22Rv1 (cell line): ENCODE measurements around the gene RBM12.

Experiments used
- CTCF ChIP-seq: fragments of 450-650 bp; IDR thresholded peaks from 2 replicates; pipeline ENCODE4 v1.5.1; 2017; ENCODE audit warnings: mild to moderate bottlenecking
- ZFX ChIP-seq: fragments of 450-650 bp; IDR thresholded peaks from 2 replicates; pipeline ENCODE4 v1.6.1; 2017; ENCODE audit warnings: antibody characterized with exemption, borderline replicate concordance

DNA sequence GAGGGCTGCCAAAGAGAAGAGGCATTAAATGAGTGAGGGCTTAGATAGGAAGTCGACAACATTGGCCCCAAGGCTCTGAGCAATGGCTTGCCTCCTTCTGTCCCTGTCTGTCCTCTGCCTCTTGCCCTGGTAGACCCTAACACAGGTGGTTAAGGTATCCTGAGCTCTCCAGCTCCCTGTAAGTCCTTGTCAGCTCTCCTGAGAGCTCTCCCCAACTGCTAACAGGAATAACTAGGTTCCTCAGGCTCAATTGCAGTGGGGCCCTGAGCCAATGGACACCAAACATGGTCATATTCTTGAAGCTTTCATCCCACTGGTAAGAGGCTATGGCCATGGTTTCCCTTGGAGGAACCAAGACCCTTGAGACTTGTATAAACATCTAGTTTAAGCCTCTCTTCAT lies 5.0 kb upstream of the RBM12 start:
- TF ChIP-seq CTCF: no peak
- TF ChIP-seq ZFX: no peak
